Measurements from ENCODE around the gene SPTA1. TPM values are rescaled to one million over a fixed set of nuclear protein-coding genes. Genes with fewer than 3 reads are reported as not detected.

The SPTA1 gene
- total RNA-seq, 1 donor from 2014 or later, result not detected

DNA sequence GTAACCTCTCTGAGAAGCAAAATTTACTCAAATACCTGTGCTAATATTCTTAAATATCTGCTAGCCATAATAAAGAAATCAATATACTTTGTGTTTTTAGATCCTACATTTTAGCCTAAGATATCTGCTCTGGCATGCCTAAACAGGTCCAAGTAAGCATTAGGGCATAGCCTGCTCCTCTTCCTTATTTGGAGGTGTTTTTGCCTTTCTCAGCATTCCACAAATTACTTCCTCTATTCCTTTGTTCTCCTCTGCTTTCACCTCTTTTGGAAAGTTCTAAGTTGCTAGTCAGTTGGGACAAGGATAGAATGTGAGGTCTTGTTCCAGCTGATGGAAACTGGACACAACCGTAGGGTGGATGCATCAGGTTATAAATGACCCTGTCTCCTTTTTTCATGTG lies 99.6 kb downstream of the SPTA1 start:
- H3K27ac Mint-ChIP-seq (ENCODE audit: unreplicated experiment), result no peak overlapping the region
- TF ChIP-seq, protein P1, sequence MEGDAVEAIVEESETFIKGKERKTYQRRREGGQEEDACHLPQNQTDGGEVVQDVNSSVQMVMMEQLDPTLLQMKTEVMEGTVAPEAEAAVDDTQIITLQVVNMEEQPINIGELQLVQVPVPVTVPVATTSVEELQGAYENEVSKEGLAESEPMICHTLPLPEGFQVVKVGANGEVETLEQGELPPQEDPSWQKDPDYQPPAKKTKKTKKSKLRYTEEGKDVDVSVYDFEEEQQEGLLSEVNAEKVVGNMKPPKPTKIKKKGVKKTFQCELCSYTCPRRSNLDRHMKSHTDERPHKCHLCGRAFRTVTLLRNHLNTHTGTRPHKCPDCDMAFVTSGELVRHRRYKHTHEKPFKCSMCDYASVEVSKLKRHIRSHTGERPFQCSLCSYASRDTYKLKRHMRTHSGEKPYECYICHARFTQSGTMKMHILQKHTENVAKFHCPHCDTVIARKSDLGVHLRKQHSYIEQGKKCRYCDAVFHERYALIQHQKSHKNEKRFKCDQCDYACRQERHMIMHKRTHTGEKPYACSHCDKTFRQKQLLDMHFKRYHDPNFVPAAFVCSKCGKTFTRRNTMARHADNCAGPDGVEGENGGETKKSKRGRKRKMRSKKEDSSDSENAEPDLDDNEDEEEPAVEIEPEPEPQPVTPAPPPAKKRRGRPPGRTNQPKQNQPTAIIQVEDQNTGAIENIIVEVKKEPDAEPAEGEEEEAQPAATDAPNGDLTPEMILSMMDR (IDR thresholded peaks at IDR 0.05), result no peak
- no peak overlapping the region for H3K4me3 Mint-ChIP-seq (ENCODE audit: unreplicated experiment)
- no peak for DNase-seq (ENCODE audit: low spot score)
- H3K9me3 Mint-ChIP-seq (ENCODE audit: low read depth), result peaks cover 10% of the 10 kb centered on the region
- no peaks in the 10 kb centered on the region for H3K4me1 Mint-ChIP-seq (ENCODE audit: low read depth)
- no peaks in the 10 kb centered on the region for H3K36me3 Mint-ChIP-seq (ENCODE audit: low read depth)
- no peaks in the 10 kb centered on the region for H3K27me3 Mint-ChIP-seq (ENCODE audit: low read depth)

DNA sequence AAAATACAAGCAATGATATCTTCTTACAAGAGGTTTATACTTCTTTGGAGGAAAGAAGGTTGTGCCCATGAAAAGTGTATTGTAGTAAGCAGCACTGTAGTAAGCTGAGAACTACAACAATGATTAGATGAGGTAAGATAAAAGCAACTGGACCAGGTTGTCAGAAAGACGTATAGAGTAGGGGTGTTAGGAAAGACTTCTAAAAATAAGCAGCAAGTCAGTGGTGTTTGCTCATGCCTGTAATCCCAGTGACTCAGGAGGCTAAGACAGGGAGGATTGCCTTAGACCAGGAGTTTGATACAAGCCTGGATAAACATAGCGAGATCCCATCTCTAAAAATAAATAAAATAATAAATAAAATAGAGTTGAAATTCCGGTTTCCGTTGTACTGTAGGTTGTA lies 102.6 kb downstream of the SPTA1 start:
- Mint-ChIP-seq H3K36me3 (ENCODE audit: low read depth) (no peaks in the 10 kb centered on the region), H3K27me3 (ENCODE audit: low read depth) (no peaks in the 10 kb centered on the region), H3K4me1 (ENCODE audit: low read depth) (no peaks in the 10 kb centered on the region), H3K9me3 (ENCODE audit: low read depth) (peaks cover 9% of the 10 kb centered on the region), H3K4me3 (ENCODE audit: unreplicated experiment) (no peak overlapping the region), H3K27ac (ENCODE audit: unreplicated experiment) (no peak overlapping the region)
- TF ChIP-seq, protein P1 (IDR thresholded peaks at IDR 0.05), result no peak
- DNase-seq (ENCODE audit: low spot score), result no peak

DNA sequence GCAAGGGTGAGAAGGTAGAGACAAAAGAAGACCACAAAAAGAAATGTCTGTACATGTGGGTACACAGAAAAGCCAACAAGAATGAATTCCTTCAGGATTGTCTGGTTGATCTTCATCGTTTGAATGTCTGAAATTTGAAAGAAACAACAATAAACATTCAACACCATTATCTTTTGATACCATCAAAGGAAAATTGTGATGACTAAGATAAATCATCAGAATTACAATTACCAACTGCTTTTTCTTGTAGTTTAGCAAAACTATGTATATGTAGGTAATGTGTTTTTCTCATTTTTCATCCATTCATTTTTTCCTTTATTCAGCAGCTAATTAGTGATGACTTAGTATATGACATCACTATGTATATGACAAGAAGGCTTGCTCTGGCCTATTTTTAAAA lies 106.8 kb downstream of the SPTA1 start, which contains the start of gene OR10X1:
OR10X1 (minus strand) TSS at position 167 of the 400 bp plus-strand sequence; CDS start at position 167, 0 bp downstream.
- Mint-ChIP-seq H3K27me3 (ENCODE audit: low read depth) (peaks cover 1% of the 10 kb centered on the region), H3K27ac (ENCODE audit: unreplicated experiment) (no peak within 1 kb of the TSS), H3K36me3 (ENCODE audit: low read depth) (no peaks in the 10 kb centered on the region), H3K4me3 (ENCODE audit: unreplicated experiment) (no peak within 1 kb of the TSS), H3K9me3 (ENCODE audit: low read depth) (no peaks in the 10 kb centered on the region), H3K4me1 (ENCODE audit: low read depth) (no peaks in the 10 kb centered on the region)
- TF ChIP-seq, protein P1 (IDR thresholded peaks at IDR 0.05), result no peak
- no peak for DNase-seq (ENCODE audit: low spot score)

DNA sequence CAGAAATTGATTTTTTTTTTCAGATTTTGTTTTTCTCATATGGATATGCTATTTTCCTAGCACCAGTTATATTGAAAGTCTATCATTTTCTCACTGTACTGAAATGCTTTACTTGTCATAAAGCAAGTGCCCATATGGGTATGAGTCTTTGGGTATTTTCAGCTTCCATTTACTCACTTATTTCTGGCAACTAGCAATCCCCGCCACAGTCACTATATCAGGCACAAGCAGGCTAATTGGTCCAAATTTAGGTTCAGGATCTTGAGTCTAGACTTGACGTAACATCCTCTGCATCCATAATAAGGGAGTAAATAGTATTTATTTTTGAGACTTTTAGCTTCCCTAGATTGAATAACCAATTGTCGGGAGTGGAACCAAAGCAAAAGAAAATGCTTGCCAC lies 109.0 kb downstream of the SPTA1 start:
- Mint-ChIP-seq H3K27me3 (ENCODE audit: low read depth) (peaks cover 3% of the 10 kb centered on the region), H3K27ac (ENCODE audit: unreplicated experiment) (no peak overlapping the region), H3K4me3 (ENCODE audit: unreplicated experiment) (no peak overlapping the region), H3K9me3 (ENCODE audit: low read depth) (no peaks in the 10 kb centered on the region), H3K4me1 (ENCODE audit: low read depth) (no peaks in the 10 kb centered on the region), H3K36me3 (ENCODE audit: low read depth) (no peaks in the 10 kb centered on the region)
- DNase-seq (ENCODE audit: low spot score), result no peak
- TF ChIP-seq, protein P1 (IDR thresholded peaks at IDR 0.05), result no peak

DNA sequence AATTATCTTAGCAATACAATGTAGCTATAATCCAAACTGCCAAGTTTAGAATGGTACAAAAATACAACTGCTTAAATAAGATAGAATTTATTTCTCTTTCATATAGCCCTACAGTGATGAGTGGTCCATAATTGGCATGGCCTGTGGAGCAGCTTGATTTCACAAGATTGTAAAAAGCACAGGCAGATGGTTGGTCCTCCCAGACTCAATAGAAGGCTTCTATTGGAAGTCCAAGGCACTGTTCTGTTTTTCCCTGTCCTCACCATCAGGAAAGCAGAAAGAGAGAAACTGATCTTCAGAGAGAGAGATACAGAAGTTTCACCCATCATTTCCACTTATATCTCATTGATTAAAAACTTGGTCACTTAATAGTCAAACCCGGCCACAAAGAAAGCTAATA lies 114.3 kb downstream of the SPTA1 start:
- H3K4me3 Mint-ChIP-seq (ENCODE audit: unreplicated experiment), result no peak overlapping the region
- H3K36me3 Mint-ChIP-seq (ENCODE audit: low read depth), result no peaks in the 10 kb centered on the region
- DNase-seq (ENCODE audit: low spot score), result no peak
- no peaks in the 10 kb centered on the region for H3K9me3 Mint-ChIP-seq (ENCODE audit: low read depth)
- H3K4me1 Mint-ChIP-seq (ENCODE audit: low read depth), result no peaks in the 10 kb centered on the region
- peaks cover 3% of the 10 kb centered on the region for H3K27me3 Mint-ChIP-seq (ENCODE audit: low read depth)
- no peak overlapping the region for H3K27ac Mint-ChIP-seq (ENCODE audit: unreplicated experiment)
- TF ChIP-seq, protein P1 (IDR thresholded peaks at IDR 0.05), result no peak
